CD8-positive, alpha-beta memory T cell (primary cell): ENCODE measurements around the gene LIMCH1. TPM values are rescaled to one million over a fixed set of nuclear protein-coding genes. Genes with fewer than 3 reads are reported as not detected.
"Not testable (repeated sequence)": the region's sequence is repeated elsewhere in the genome, so short reads cannot be mapped to it uniquely, and the experiment has no call there.

Source experiments
- CTCF ChIA-PET: fragments of 350-600 bp; sonication (Branson Sonifier 250); formaldehyde crosslinking; loops from one replicate; lab custom pipeline; 2021; ENCODE audit warnings: antibody characterized with exemption; lab: Charles Lee
- POLR2A ChIA-PET: fragments of 350-600 bp; sonication (Branson Sonifier 250); formaldehyde crosslinking; loops from one replicate; lab custom pipeline; 2021; ENCODE audit warnings: antibody characterized with exemption; lab: Charles Lee
- DNase-seq, 5 donors: peaks; one replicate each; pipeline versions ENCODE4 v3.0.0 to v3.0.0-alpha.2; 2020 to 2022; ENCODE audit warnings: mixed read lengths in 1 of 5
- H3K27ac ChIP-seq: one replicate; pipeline ENCODE4 v1.7.0; 2013; ENCODE audit warnings: low read depth, mild to moderate bottlenecking, low read length, moderate library complexity
- H3K27me3 ChIP-seq: 2 replicates; pipeline ENCODE4 v1.7.0; 2013; ENCODE audit warnings: low read length, mild to moderate bottlenecking; ENCODE audit not compliant: insufficient read depth, poor library complexity, severe bottlenecking
- H3K36me3 ChIP-seq: 2 replicates; pipeline ENCODE4 v1.7.0; 2013; ENCODE audit warnings: mild to moderate bottlenecking, low read length, moderate library complexity; ENCODE audit not compliant: insufficient read depth
- H3K4me1 ChIP-seq: 2 replicates; pipeline ENCODE4 v1.7.0; 2013; ENCODE audit warnings: mild to moderate bottlenecking, low read length, moderate library complexity; ENCODE audit not compliant: insufficient read depth
- H3K4me3 ChIP-seq: 2 replicates; pipeline ENCODE4 v1.7.0; 2013; ENCODE audit warnings: mild to moderate bottlenecking, low read length
- H3K9me3 ChIP-seq: 2 replicates; pipeline ENCODE4 v1.7.0; 2013; ENCODE audit warnings: mild to moderate bottlenecking, low read length
- H3K27ac Mint-ChIP-seq, 8 donors: one replicate each; pipeline ENCODE4 v1.8.0; 2020 to 2021; ENCODE audit warnings: mixed read lengths in 8 of 8, mild to moderate bottlenecking in 6 of 8, inconsistent platforms in 3 of 8, moderate library complexity in 3 of 8
- H3K27me3 Mint-ChIP-seq, 2 donors: one replicate each; pipeline ENCODE4 v1.8.0; 2020 to 2021; ENCODE audit warnings: mixed read lengths in 2 of 2, mild to moderate bottlenecking in 1 of 2, moderate library complexity in 1 of 2
- H3K36me3 Mint-ChIP-seq, 3 donors: one replicate each; pipeline ENCODE4 v1.8.0; 2020 to 2021; ENCODE audit warnings: mixed read lengths in 3 of 3, inconsistent platforms in 1 of 3, mild to moderate bottlenecking in 1 of 3
- H3K4me1 Mint-ChIP-seq, 3 donors: one replicate each; pipeline ENCODE4 v1.8.0; 2020 to 2021; ENCODE audit warnings: mixed read lengths in 3 of 3, inconsistent platforms in 1 of 3, mild to moderate bottlenecking in 1 of 3
- H3K4me3 Mint-ChIP-seq, 7 donors: one replicate each; pipeline ENCODE4 v1.8.0; 2020 to 2021; ENCODE audit warnings: mixed read lengths in 7 of 7, mild to moderate bottlenecking in 6 of 7, moderate library complexity in 4 of 7, inconsistent platforms in 2 of 7
- H3K9me3 Mint-ChIP-seq, 5 donors: one replicate each; pipeline ENCODE4 v1.8.0; 2020 to 2022; ENCODE audit warnings: mixed read lengths in 5 of 5, mild to moderate bottlenecking in 3 of 5, moderate library complexity in 2 of 5, inconsistent platforms in 1 of 5
- polyA plus RNA-seq: library from polyadenylated mRNA; unstranded; fragments of 300-500 nt; fragmentation: Illumina TruSeq; gene quantifications from one replicate; pipeline ENCODE4 v1.2.3, GENCODE V29; 2021
- total RNA-seq, 2 experiments: library from RNA; stranded (reverse); gene quantifications; one replicate each; pipeline ENCODE4 v1.2.3, GENCODE V29; 2021

LIMCH1 gene
- total and polyA plus RNA-seq, 3 experiments from 2014 or later: not detected

GRCh38 chr4:41643331-41643730 is 105.4 kb downstream of the LIMCH1 start:
- peaks cover 12 to 29% of the 10 kb centered on the region in 2 donors for H3K27me3 Mint-ChIP-seq
- no peaks in the 10 kb centered on the region for H3K4me1 Mint-ChIP-seq
- no peak overlapping the region for H3K4me3 Mint-ChIP-seq
- H3K4me3 ChIP-seq: no peak overlapping the region
- H3K9me3 Mint-ChIP-seq: peaks cover 0 to 4% (median 0%) of the 10 kb centered on the region in 5 donors
- ChIA-PET CTCF (no interaction called here), POLR2A (no interaction called here)
- H3K9me3 ChIP-seq: no peaks in the 10 kb centered on the region
- no peak overlapping the region for H3K27ac ChIP-seq
- H3K4me1 ChIP-seq: no peaks in the 10 kb centered on the region
- no peak overlapping the region for H3K27ac Mint-ChIP-seq
- H3K36me3 Mint-ChIP-seq: no peaks in the 10 kb centered on the region
- H3K27me3 ChIP-seq: no peaks in the 10 kb centered on the region
- H3K36me3 ChIP-seq: no peaks in the 10 kb centered on the region
- no peak for DNase-seq

- peaks cover 12 to 29% of the 10 kb centered on the region in 2 donors for H3K27me3 Mint-ChIP-seq
- no peaks in the 10 kb centered on the region for H3K4me1 ChIP-seq
- H3K27ac ChIP-seq: no peak overlapping the region
- POLR2A ChIA-PET: no interaction called here
- peaks cover 0 to 4% (median 0%) of the 10 kb centered on the region in 5 donors for H3K9me3 Mint-ChIP-seq
- DNase-seq: no peak
- H3K9me3 ChIP-seq: no peaks in the 10 kb centered on the region
- no peaks in the 10 kb centered on the region for H3K4me1 Mint-ChIP-seq
- no peak overlapping the region for H3K4me3 ChIP-seq
- H3K27ac Mint-ChIP-seq: no peak overlapping the region
- CTCF ChIA-PET: no interaction called here
- H3K27me3 ChIP-seq: no peaks in the 10 kb centered on the region
- no peaks in the 10 kb centered on the region for H3K36me3 ChIP-seq
- no peaks in the 10 kb centered on the region for H3K36me3 Mint-ChIP-seq
- H3K4me3 Mint-ChIP-seq: no peak overlapping the region
Observed at GRCh38 chr4:41644288-41644914, 106.4 kb downstream of the LIMCH1 start.

GRCh38 chr4:41644915-41645295 is 106.9 kb downstream of the LIMCH1 start:
- H3K27ac ChIP-seq: no peak overlapping the region
- H3K4me1 ChIP-seq: no peaks in the 10 kb centered on the region
- Mint-ChIP-seq H3K27ac (no peak overlapping the region), H3K27me3 (peaks cover 12 to 27% of the 10 kb centered on the region in 2 donors), H3K9me3 (peaks cover 0 to 4% (median 0%) of the 10 kb centered on the region in 5 donors), H3K4me3 (no peak overlapping the region), H3K4me1 (no peaks in the 10 kb centered on the region), H3K36me3 (no peaks in the 10 kb centered on the region)
- no peak overlapping the region for H3K4me3 ChIP-seq
- ChIA-PET CTCF (interaction anchor here (0.7 kb wide), 1 partner anchor 16 kb away, joined by 3 read pairs; no protein-coding TSS in a partner anchor), POLR2A (no interaction called here)
- H3K9me3 ChIP-seq: no peaks in the 10 kb centered on the region
- H3K36me3 ChIP-seq: no peaks in the 10 kb centered on the region
- no peak for DNase-seq
- H3K27me3 ChIP-seq: no peaks in the 10 kb centered on the region

- Histone ChIP-seq H3K9me3 (no peaks in the 10 kb centered on the region), H3K4me1 (no peaks in the 10 kb centered on the region), H3K27ac (no peak overlapping the region), H3K36me3 (no peaks in the 10 kb centered on the region), H3K4me3 (no peak overlapping the region), H3K27me3 (no peaks in the 10 kb centered on the region)
- no peaks in the 10 kb centered on the region for H3K4me1 Mint-ChIP-seq
- DNase-seq: no peak
- CTCF ChIA-PET: no interaction called here
- peaks cover 0 to 4% (median 0%) of the 10 kb centered on the region in 5 donors for H3K9me3 Mint-ChIP-seq
- peaks cover 10 to 25% of the 10 kb centered on the region in 2 donors for H3K27me3 Mint-ChIP-seq
- no peaks in the 10 kb centered on the region for H3K36me3 Mint-ChIP-seq
- no peak overlapping the region for H3K27ac Mint-ChIP-seq
- POLR2A ChIA-PET: no interaction called here
- H3K4me3 Mint-ChIP-seq: no peak overlapping the region
Observed at GRCh38 chr4:41645728-41646390, 107.9 kb downstream of the LIMCH1 start.

- peaks cover 0 to 4% (median 0%) of the 10 kb centered on the region in 5 donors for H3K9me3 Mint-ChIP-seq
- H3K27me3 Mint-ChIP-seq: peaks cover 8 to 25% of the 10 kb centered on the region in 2 donors
- no peak overlapping the region for H3K27ac ChIP-seq
- ChIA-PET CTCF (no interaction called here), POLR2A (no interaction called here)
- no peaks in the 10 kb centered on the region for H3K36me3 ChIP-seq
- no peak overlapping the region for H3K27ac Mint-ChIP-seq
- H3K36me3 Mint-ChIP-seq: no peaks in the 10 kb centered on the region
- no peaks in the 10 kb centered on the region for H3K4me1 ChIP-seq
- H3K4me1 Mint-ChIP-seq: no peaks in the 10 kb centered on the region
- no peaks in the 10 kb centered on the region for H3K9me3 ChIP-seq
- DNase-seq: no peak
- no peak overlapping the region for H3K4me3 Mint-ChIP-seq
- no peaks in the 10 kb centered on the region for H3K27me3 ChIP-seq
- no peak overlapping the region for H3K4me3 ChIP-seq
Observed at GRCh38 chr4:41646862-41647261, 108.9 kb downstream of the LIMCH1 start.

- no peaks in the 10 kb centered on the region for H3K9me3 ChIP-seq
- ChIA-PET POLR2A (no interaction called here), CTCF (no interaction called here)
- Mint-ChIP-seq H3K4me1 (no peaks in the 10 kb centered on the region), H3K27ac (no peak overlapping the region), H3K4me3 (no peak overlapping the region), H3K36me3 (no peaks in the 10 kb centered on the region), H3K9me3 (peaks cover 0 to 4% (median 0%) of the 10 kb centered on the region in 5 donors), H3K27me3 (peaks cover 8 to 25% of the 10 kb centered on the region in 2 donors)
- no peak overlapping the region for H3K4me3 ChIP-seq
- no peaks in the 10 kb centered on the region for H3K27me3 ChIP-seq
- no peaks in the 10 kb centered on the region for H3K36me3 ChIP-seq
- DNase-seq: no peak
- H3K27ac ChIP-seq: no peak overlapping the region
- no peaks in the 10 kb centered on the region for H3K4me1 ChIP-seq
Observed at GRCh38 chr4:41647383-41647782, 109.4 kb downstream of the LIMCH1 start.

GRCh38 chr4:41651150-41651549 is 113.2 kb downstream of the LIMCH1 start:
- DNase-seq, H3K9me3 ChIP-seq, H3K36me3 Mint-ChIP-seq, H3K36me3 ChIP-seq, H3K4me3 ChIP-seq, H3K4me1 ChIP-seq, H3K27me3 ChIP-seq, H3K9me3 Mint-ChIP-seq, H3K27ac Mint-ChIP-seq, H3K27me3 Mint-ChIP-seq, H3K27ac ChIP-seq, POLR2A ChIA-PET, H3K4me1 Mint-ChIP-seq, H3K4me3 Mint-ChIP-seq: not testable (repeated sequence)
- CTCF ChIA-PET: interaction anchor here (1.1 kb wide), 1 partner anchor 10 kb away, joined by 4 read pairs; no protein-coding TSS in a partner anchor

GRCh38 chr4:41652971-41653370 is 115.0 kb downstream of the LIMCH1 start:
- Histone ChIP-seq H3K27ac (no peak overlapping the region), H3K4me1 (no peaks in the 10 kb centered on the region), H3K4me3 (no peak overlapping the region), H3K27me3 (no peaks in the 10 kb centered on the region), H3K9me3 (no peaks in the 10 kb centered on the region), H3K36me3 (no peaks in the 10 kb centered on the region)
- POLR2A ChIA-PET: no interaction called here
- Mint-ChIP-seq H3K36me3 (no peaks in the 10 kb centered on the region), H3K27me3 (peaks cover 0 to 5% of the 10 kb centered on the region in 2 donors), H3K9me3 (no peaks in the 10 kb centered on the region), H3K27ac (no peak overlapping the region), H3K4me1 (no peaks in the 10 kb centered on the region), H3K4me3 (no peak overlapping the region)
- DNase-seq: no peak
- CTCF ChIA-PET: no interaction called here
